SK-N-SH treated with all-trans-retinoic acid at 6 μM for 48 hours (cell line): ENCODE results near the gene PUDP.

Experiments
- CSDC2 ChIP-seq: fragments of 250-450 bp; sonication (Bioruptor Pico); IDR thresholded peaks from 2 replicates; pipeline ENCODE4 v1.5.0; 2020; ENCODE audit warnings: mild to moderate bottlenecking, moderate library complexity
- CSRNP3 ChIP-seq: fragments of 250-450 bp; sonication (Bioruptor Pico); IDR thresholded peaks from 2 replicates; pipeline ENCODE4 v1.5.1; 2021; ENCODE audit warnings: mild to moderate bottlenecking, moderate library complexity
- ISL1 ChIP-seq: fragments of 250-450 bp; sonication (Bioruptor Pico); IDR thresholded peaks from 2 replicates; pipeline ENCODE4 v2.1.2; 2022; ENCODE audit warnings: mild to moderate bottlenecking, moderate library complexity
- PATZ1 ChIP-seq: fragments of 250-450 bp; sonication (Bioruptor Pico); IDR thresholded peaks from 2 replicates; pipeline ENCODE4 v1.8.0; 2020; ENCODE audit warnings: mild to moderate bottlenecking, moderate library complexity, borderline replicate concordance
- RARB ChIP-seq: fragments of 250-450 bp; sonication (Bioruptor Pico); IDR thresholded peaks from 2 replicates; pipeline ENCODE4 v1.8.0; 2021; ENCODE audit warnings: mild to moderate bottlenecking, moderate library complexity
- ZFP3 ChIP-seq: fragments of 250-450 bp; sonication (Bioruptor Pico); IDR thresholded peaks from 2 replicates; pipeline ENCODE4 v1.5.0; 2020; ENCODE audit warnings: mild to moderate bottlenecking, moderate library complexity
- ZFP30 ChIP-seq: fragments of 450-650 bp; formaldehyde crosslinking; IDR thresholded peaks from 2 replicates; pipeline ENCODE4 v1.5.0; 2022; ENCODE audit warnings: mild to moderate bottlenecking, moderate library complexity
- ZNF565 ChIP-seq: fragments of 450-650 bp; formaldehyde crosslinking; conservative IDR thresholded peaks from 2 replicates; pipeline ENCODE4 v1.5.0; 2020; ENCODE audit warnings: low read depth, mild to moderate bottlenecking, moderate library complexity
- ZNF70 ChIP-seq: fragments of 450-650 bp; formaldehyde crosslinking; IDR thresholded peaks from 2 replicates; pipeline ENCODE4 v1.5.0; 2020; ENCODE audit warnings: mild to moderate bottlenecking, moderate library complexity
- ZNF8 ChIP-seq: fragments of 450-650 bp; formaldehyde crosslinking; IDR thresholded peaks from 2 replicates; pipeline ENCODE4 v1.5.0; 2020; ENCODE audit warnings: mild to moderate bottlenecking, moderate library complexity

- TF ChIP-seq ZFP3: no peak
- no peak for TF ChIP-seq CSDC2 (CRISPR knock-in tag)
- TF ChIP-seq ZFP30 (CRISPR knock-in tag): no peak
- TF ChIP-seq RARB: no peak
- no peak for TF ChIP-seq ZNF8 (CRISPR knock-in tag)
- no peak for TF ChIP-seq PATZ1 (CRISPR knock-in tag)
- no peak for TF ChIP-seq ZNF70 (CRISPR knock-in tag)
- TF ChIP-seq ISL1 (CRISPR knock-in tag): no peak
- TF ChIP-seq CSRNP3 (CRISPR knock-in tag): no peak
- no peak for TF ChIP-seq ZNF565
Observed at GRCh38 chrX:7106649-7107048, 41.3 kb downstream of the PUDP start.
